Vagina (tissue), 2 donors: ENCODE results near the gene CACTIN. TPM values are rescaled to one million over a fixed set of nuclear protein-coding genes. Genes with fewer than 3 reads are reported as not detected.

ENCODE experiments used
- DNase-seq, 2 donors: peaks; one replicate each; pipeline ENCODE4 v3.0.0-alpha.2; 2017; ENCODE audit errors: extremely low spot score in 2 of 2
- H3K27ac ChIP-seq: fragments of 200-600 bp; sonication (generic); one replicate; pipeline ENCODE4 v1.5.1; 2019
- H3K27me3 ChIP-seq: fragments of 200-600 bp; sonication (generic); one replicate; pipeline ENCODE4 v1.5.1; 2019
- H3K36me3 ChIP-seq, 2 donors: fragments of 200-600 bp; sonication (generic); one replicate each; pipeline ENCODE4 v1.5.1; 2017 to 2019
- H3K4me1 ChIP-seq: fragments of 200-600 bp; sonication (generic); one replicate; pipeline ENCODE4 v1.5.1; 2019
- H3K4me3 ChIP-seq, 2 donors: fragments of 200-600 bp; sonication (generic); 1 replicate in 1 of 2; 2 replicates in 1 of 2; pipeline ENCODE4 v1.5.1; 2016 to 2019
- H3K9me3 ChIP-seq: fragments of 200-600 bp; sonication (generic); one replicate; pipeline ENCODE4 v1.5.1; 2019
- CTCF ChIP-seq, 3 experiments: fragments of 450-650 bp in 2 of 3; fragments of 200-600 bp in 1 of 3; sonication (generic) in 1 of 3; IDR thresholded peaks; one replicate each; pipeline ENCODE4 v1.5.1; 2017 to 2019; ENCODE audit warnings: antibody characterized with exemption in 3 of 3, mild to moderate bottlenecking in 2 of 3, moderate library complexity in 2 of 3
- POLR2A ChIP-seq, 2 donors: fragments of 450-650 bp; IDR thresholded peaks; one replicate each; pipeline ENCODE4 v1.6.1; 2017; ENCODE audit warnings: antibody characterized with exemption in 2 of 2, mild to moderate bottlenecking in 2 of 2, moderate library complexity in 2 of 2
- POLR2AphosphoS5 ChIP-seq, 2 donors: sonication (generic); formaldehyde crosslinking; IDR thresholded peaks; one replicate each; pipeline ENCODE4 v1.9.0; 2017; ENCODE audit warnings: antibody characterized with exemption in 2 of 2, mild to moderate bottlenecking in 2 of 2, low read depth in 1 of 2; ENCODE audit not compliant: insufficient read depth in 1 of 2
- intact Hi-C: fragments of 100-400 bp; cut with DNase I; formaldehyde crosslinking; loops from one replicate; pipeline ENCODE4 v1.15.1; 2023
- total RNA-seq: library from RNA; depleted of rRNA; stranded (reverse); fragments of >200 nt; gene quantifications from one replicate; pipeline ENCODE4 v1.2.3, GENCODE V29; 2016

The CACTIN gene
- total RNA-seq, 1 donor from 2014 or later, result 36.3 TPM

GRCh38 chr19:3660493-3661219 is 34.1 kb upstream of the CACTIN start:
- H3K27me3 ChIP-seq, result no peaks in the 10 kb centered on the region
- H3K27ac ChIP-seq, result no peak overlapping the region
- no peak for DNase-seq
- TF ChIP-seq POLR2AphosphoS5 (IDR thresholded peaks at IDR 0.05; ENCODE audit: insufficient read depth in 1 of 2, low read depth in 1 of 2), result no peak
- no peak for TF ChIP-seq CTCF (IDR thresholded peaks at IDR 0.05)
- no peak for TF ChIP-seq POLR2A (IDR thresholded peaks at IDR 0.05)
- peaks cover 0 to 57% of the 10 kb centered on the region in 2 donors for H3K36me3 ChIP-seq
- no peak overlapping the region for H3K4me3 ChIP-seq
- H3K9me3 ChIP-seq, result no peaks in the 10 kb centered on the region
- H3K4me1 ChIP-seq, result peaks cover 8% of the 10 kb centered on the region
- intact Hi-C loops, result no loop called here

GRCh38 chr19:3659746-3660112 is 33.1 kb upstream of the CACTIN start:
- Histone ChIP-seq H3K4me3 (no peak overlapping the region), H3K27ac (no peak overlapping the region), H3K4me1 (peaks cover 11% of the 10 kb centered on the region), H3K9me3 (no peaks in the 10 kb centered on the region), H3K27me3 (no peaks in the 10 kb centered on the region), H3K36me3 (peaks cover 0 to 57% of the 10 kb centered on the region in 2 donors)
- TF ChIP-seq POLR2A (IDR thresholded peaks at IDR 0.05), result no peak
- TF ChIP-seq POLR2AphosphoS5 (IDR thresholded peaks at IDR 0.05; ENCODE audit: insufficient read depth in 1 of 2, low read depth in 1 of 2), result no peak
- no peak for TF ChIP-seq CTCF (IDR thresholded peaks at IDR 0.05)
- no peak for DNase-seq
- intact Hi-C loops, result no loop called here

GRCh38 chr19:3658870-3659745 is 32.5 kb upstream of the CACTIN start:
- H3K27ac ChIP-seq, result no peak overlapping the region
- H3K4me3 ChIP-seq, result no peak overlapping the region
- no peak for TF ChIP-seq CTCF (IDR thresholded peaks at IDR 0.05)
- TF ChIP-seq POLR2AphosphoS5 (IDR thresholded peaks at IDR 0.05; ENCODE audit: insufficient read depth in 1 of 2, low read depth in 1 of 2), result no peak
- TF ChIP-seq POLR2A (IDR thresholded peaks at IDR 0.05), result no peak
- H3K27me3 ChIP-seq, result no peaks in the 10 kb centered on the region
- peaks cover 11% of the 10 kb centered on the region for H3K4me1 ChIP-seq
- H3K36me3 ChIP-seq, result peaks cover 0 to 53% of the 10 kb centered on the region in 2 donors
- intact Hi-C loops, result no loop called here
- H3K9me3 ChIP-seq, result no peaks in the 10 kb centered on the region
- DNase-seq, result no peak

GRCh38 chr19:3658004-3658869 is 31.6 kb upstream of the CACTIN start:
- no peak for DNase-seq
- H3K4me1 ChIP-seq, result peaks cover 11% of the 10 kb centered on the region
- H3K27ac ChIP-seq, result no peak overlapping the region
- TF ChIP-seq POLR2A (IDR thresholded peaks at IDR 0.05) (no peak), CTCF (IDR thresholded peaks at IDR 0.05) (no peak), POLR2AphosphoS5 (IDR thresholded peaks at IDR 0.05; ENCODE audit: insufficient read depth in 1 of 2, low read depth in 1 of 2) (no peak)
- H3K36me3 ChIP-seq, result peaks cover 0 to 53% of the 10 kb centered on the region in 2 donors
- no peaks in the 10 kb centered on the region for H3K27me3 ChIP-seq
- no peak overlapping the region for H3K4me3 ChIP-seq
- H3K9me3 ChIP-seq, result no peaks in the 10 kb centered on the region
- intact Hi-C loops, result no loop called here
